GM11168 (cell line): Measurements from ENCODE around the gene P2RX2.

ENCODE experiments used
- in situ Hi-C: fragments of 300-500 bp; cut with MboI; formaldehyde crosslinking; loops from one replicate; pipeline ENCODE4 v1.12.0; 2022; ENCODE audit warnings: low sequenced_read_pairs; ENCODE audit not compliant: unreplicated experiment

P2RX2 gene

DNA sequence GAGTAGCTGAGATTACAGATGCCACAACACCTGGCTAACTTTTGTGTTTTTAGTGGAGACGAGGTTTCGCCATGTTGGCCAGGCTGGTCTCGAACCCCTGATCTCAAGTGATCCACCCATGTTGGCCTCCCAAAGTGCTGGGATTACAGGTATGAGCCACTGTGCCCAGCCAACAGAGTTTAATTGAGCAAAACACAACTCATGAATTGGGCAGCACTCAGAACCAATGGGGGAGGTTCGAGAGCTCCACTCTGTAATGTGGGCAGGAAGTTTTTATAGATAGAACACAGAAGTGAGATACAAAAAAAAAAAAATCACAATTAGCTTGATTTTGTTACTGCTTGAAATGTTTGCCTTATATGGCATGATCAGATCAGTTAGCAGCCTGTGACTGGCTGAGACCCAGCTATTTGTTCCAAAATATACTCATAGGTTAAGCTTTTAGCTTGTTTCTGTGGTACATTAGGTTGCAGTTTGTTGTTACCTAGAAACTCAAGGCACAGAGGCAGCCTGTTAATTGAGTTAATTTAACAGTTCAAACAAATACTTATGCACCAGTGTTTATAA, 1.4 kb upstream of the P2RX2 start:
- in situ Hi-C loops: no loop called here

GRCh38 chr12:132617822-132618682, 524 bp upstream of the P2RX2 start:
- in situ Hi-C loops: no loop called here

DNA sequence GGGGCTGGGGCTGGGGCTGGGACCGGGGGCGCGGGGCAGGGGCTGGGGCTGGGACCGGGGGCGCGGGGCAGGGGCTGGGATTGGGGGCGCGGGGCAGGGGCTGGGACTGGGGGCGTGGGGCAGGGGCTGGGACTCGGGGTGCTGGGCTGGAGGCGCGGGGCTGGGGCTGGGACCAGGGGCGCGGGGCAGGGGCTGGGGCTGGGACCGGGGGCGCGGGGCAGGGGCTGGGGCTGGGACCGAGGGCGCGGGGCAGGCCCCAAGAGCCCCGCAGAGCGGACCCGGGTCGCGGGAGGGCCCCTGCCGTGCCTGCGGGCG, 452 bp downstream of the P2RX2 start:
- in situ Hi-C loops: no loop called here

- in situ Hi-C loops: no loop called here
Observed at GRCh38 chr12:132619386-132620112, 973 bp downstream of the P2RX2 start.

GRCh38 chr12:132620113-132620898, 1.7 kb downstream of the P2RX2 start:
- in situ Hi-C loops: no loop called here

GRCh38 chr12:132620899-132621656, 2.5 kb downstream of the P2RX2 start:
- in situ Hi-C loops: no loop called here

DNA sequence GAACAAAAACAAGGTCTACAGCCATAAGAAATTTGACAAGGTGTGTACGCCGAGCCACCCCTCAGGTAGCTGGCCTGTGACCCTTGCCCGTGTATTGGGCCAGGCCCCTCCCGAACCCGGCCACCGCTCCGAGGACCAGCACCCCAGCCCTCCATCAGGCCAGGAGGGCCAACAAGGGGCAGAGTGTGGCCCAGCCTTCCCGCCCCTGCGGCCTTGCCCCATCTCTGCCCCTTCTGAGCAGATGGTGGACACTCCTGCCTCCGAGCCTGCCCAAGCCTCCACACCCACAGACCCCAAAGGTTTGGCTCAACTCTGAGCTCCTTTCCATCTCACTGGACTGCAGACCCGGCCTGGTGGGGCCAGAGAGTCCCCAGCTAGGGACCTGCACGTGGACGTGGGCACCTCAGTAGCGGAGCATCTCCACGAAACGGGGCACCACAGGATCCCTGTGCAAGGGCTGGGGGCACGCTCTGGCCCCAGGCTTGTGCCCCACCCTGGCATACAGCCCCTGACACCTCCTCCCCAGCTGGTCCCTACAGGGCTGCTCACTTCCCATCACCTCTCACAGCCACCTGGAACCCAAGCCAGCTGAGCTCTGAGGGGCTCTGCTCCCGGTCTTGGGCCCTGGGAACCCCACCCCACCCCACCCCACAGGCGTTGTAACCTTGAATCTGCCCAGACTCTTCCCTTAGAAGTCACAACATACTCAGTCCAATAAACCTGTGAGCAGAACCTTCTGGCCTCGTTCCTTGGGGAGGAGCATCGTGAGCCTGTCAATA, 3.3 kb downstream of the P2RX2 start:
- in situ Hi-C loops: no loop called here

GRCh38 chr12:132622437-132623071, 4.0 kb downstream of the P2RX2 start:
- in situ Hi-C loops: no loop called here

GRCh38 chr12:132623072-132623869, 4.7 kb downstream of the P2RX2 start:
- in situ Hi-C loops: no loop called here

DNA sequence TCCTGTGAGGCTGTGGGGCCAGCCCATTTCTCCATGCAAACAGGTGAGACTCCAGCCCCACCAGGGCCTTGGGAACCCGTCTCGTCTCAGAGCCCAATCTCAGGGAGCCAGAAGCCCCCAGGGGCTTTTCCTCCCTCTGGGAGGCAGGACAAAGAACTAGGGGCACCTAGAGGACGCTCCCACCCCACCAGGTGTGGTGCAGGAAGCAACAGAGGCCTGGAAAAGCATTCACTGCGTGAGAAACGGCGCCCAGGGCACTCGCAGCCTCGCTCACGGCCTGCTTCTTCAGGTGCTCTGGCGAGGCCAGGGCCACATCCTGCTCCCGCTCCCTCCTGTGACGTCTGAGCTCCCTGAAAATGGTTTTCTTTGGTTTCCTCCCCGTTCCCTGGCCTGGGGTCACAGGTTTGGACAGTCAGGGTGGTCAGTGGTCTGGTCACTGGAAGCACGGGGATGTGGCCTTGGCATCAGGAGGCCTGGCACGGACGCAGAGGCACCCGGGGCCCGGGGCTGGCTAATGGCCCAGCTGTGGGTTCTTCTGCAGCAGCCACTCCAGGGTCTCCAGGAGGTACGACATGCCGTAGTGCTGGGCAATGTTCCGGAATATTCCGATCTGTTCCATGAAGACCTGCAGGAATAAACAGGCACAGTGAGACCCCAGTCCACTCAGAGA, 5.7 kb downstream of the P2RX2 start:
- in situ Hi-C loops: no loop called here

DNA sequence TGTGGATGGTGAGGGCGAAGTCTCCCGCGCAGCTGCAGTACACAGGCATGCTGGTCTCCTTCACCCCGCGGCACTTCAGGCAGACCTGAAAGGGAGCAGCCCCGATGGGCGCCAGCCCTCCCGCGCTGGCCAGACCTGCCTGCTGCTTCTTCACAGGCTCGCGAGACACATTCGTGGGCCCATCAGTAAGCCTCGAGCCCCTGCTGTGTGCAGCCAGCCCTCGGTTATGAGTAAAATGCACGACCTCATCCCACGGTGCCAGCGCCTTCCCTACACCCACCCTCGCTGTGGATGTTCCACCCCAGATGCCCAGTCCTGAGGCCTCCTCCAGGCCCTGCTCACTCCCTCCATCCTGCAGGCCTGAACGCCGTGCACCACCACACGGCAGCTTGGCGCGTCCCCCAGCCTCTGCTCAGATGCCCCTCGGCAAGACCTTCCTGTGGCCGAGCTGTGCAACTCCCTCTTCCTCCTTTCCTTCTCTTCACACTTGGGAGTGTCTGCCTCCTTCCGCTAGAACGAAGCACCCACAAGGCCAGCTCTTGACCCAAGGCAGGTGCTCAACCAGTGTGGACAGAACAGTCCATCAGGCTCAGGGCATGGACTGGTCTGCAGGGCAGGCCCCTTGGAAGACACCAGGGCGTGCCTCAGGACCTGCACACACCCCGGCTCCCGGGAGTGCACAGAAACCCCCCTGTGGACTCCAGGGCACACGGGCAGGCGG, 6.5 kb downstream of the P2RX2 start:
- in situ Hi-C loops: no loop called here

GRCh38 chr12:132625731-132626430, 7.3 kb downstream of the P2RX2 start:
- in situ Hi-C loops: no loop called here

GRCh38 chr12:132629330-132629729, 10.8 kb downstream of the P2RX2 start:
- in situ Hi-C loops: no loop called here

DNA sequence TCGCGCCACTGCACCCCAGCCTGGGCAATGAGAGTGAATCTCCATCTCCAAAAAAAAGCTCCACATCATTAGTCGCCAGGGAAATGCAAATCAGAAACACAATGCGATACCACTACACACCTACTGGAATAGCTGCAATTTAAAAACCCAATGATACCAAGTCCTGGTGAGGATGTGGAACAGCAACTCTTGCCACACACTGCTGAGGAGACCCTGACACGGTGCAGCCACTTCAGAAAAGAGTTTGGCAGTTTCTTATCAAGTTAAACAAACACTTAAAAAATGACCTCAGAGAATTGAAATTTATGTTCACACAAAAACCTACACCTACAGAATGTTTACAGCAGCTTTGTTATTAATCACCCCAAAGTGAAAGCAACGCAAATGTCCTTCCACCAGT, 12.1 kb downstream of the P2RX2 start:
- in situ Hi-C loops: no loop called here

DNA sequence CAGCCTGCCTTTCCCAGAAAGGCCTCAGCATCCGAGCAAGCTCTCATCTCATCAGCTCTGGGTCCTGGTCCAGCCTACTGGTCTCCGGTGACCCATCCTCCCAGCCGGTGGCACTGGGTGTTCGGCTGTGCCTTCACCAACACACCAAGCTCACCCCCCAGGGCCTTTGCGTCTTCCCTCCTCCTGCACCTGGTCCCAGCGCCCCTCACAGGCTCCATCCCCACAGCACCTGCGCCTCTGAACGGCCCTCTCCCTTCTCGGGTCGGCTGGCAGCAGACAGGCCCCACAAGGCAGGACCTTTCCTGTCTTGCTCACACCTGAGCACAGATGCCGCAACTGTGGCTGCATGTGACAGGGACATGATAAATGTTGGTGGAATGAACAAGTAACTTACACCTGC, 13.1 kb downstream of the P2RX2 start:
- in situ Hi-C loops: no loop called here

DNA sequence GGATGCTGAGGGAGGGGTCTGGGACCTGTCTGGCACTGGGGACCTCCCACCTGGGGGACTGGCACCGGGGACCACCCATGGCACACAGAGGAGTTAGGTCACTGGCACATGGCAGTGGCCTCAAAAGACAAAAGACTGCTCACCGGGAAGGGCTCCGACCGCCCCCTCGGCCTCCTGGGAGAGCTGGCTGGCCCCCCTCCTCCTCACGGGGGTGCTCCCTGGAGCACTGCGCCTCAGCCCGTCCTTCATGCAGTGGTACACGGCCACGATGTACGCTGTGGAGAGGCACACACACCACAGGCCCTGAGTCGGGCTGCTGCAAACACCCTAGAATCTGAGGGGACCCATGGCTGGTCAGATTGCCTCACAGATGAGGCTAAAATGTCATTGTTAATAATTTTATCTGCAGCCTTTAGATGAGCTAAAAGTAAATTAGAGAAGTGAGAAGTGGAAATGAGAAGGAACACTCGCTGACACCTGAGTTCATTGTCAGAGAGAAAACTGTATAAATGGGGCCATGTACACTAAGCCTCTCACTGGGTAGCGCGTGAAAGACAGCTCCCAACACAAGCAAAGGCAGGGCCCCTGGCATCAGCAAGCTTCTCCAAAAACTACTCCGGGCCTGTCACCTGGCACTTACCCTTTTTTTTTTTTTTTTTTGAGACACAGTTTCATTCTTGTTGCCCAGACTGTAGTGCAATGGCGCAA, 14.1 kb downstream of the P2RX2 start:
- in situ Hi-C loops: no loop called here
